Erythroblast (primary cell): ENCODE results near the gene SETMAR.

Experiments
- GATA1 ChIP-seq: IDR thresholded peaks from 2 replicates; pipeline ENCODE4 v1.6.1; 2011; ENCODE audit warnings: low read depth, mild to moderate bottlenecking, control low read depth, low read length, moderate library complexity
- POLR2A ChIP-seq: IDR thresholded peaks from 2 replicates; pipeline ENCODE4 v1.6.1; 2011; ENCODE audit warnings: mild to moderate bottlenecking, low read length

GRCh38 chr3:4284865-4285264 is 18.3 kb upstream of the SETMAR start:
- no peak for TF ChIP-seq POLR2A
- TF ChIP-seq GATA1 = no peak
